K562 (cell line): ENCODE data around the gene XPO6. TPM values are rescaled to one million over a fixed set of nuclear protein-coding genes. Genes with fewer than 3 reads are reported as not detected.

Experiments used
- ATAC-seq: fragments of 200-7000 bp; cut with Tn5 transposase; 3 replicates; pipeline ENCODE4 v1.9.1; 2020; ENCODE audit warnings: moderate library complexity
- BruUV-seq: library from RNA; stranded (reverse); fragments of 400-500 nt; replicated peaks from 2 replicates; lab custom pipeline; 2021; lab: Mats Ljungman, UMichigan
- CTCF ChIA-PET: fragments of 300-600 bp; formaldehyde crosslinking; extraction: SDS; loops from one replicate; lab custom pipeline; 2021; ENCODE audit warnings: low intra/inter-chr PET ratio; lab: Yijun Ruan, JAX
- POLR2A ChIA-PET: fragments of 300-600, 350-650 bp; sonication (Branson Sonifier 250); formaldehyde crosslinking; extraction: SDS; loops from one replicate; lab custom pipeline; 2021; ENCODE audit warnings: antibody characterized with exemption, inconsistent platforms; lab: Yijun Ruan, JAX
- DNase-seq, 4 experiments: peaks; one replicate each; pipeline versions ENCODE4 v3.0.0 to v3.0.0-alpha.2; 2011 to 2018; ENCODE audit warnings: low spot score in 3 of 4, mixed read lengths in 3 of 4; ENCODE audit errors: extremely low read depth in 1 of 4
- FAIRE-seq: peaks from 2 replicates; lab custom pipeline; 2011; peaks lifted over from hg19 to GRCh38; lab: Jason Lieb, UNC
- H2AFZ ChIP-seq: 2 replicates; pipeline ENCODE4 v1.6.0; 2011; ENCODE audit warnings: low read depth, low read length, control low read depth, inconsistent platforms
- H3K27ac ChIP-seq: fragments of 200-600 bp; 3 replicates; pipeline ENCODE4 v1.8.0; 2011; ENCODE audit warnings: low read depth, mild to moderate bottlenecking, control low read depth, inconsistent platforms, low read length, moderate library complexity, mixed read lengths; ENCODE audit errors: extremely low read depth
- H3K27me3 ChIP-seq, 2 experiments: fragments of 300-600 bp in 1 of 2; 2 replicates in 1 of 2; 3 replicates in 1 of 2; pipeline versions ENCODE4 v1.6.0 to v1.8.0; 2011; ENCODE audit warnings: inconsistent platforms in 2 of 2, low read length in 2 of 2, mild to moderate bottlenecking in 1 of 2, mixed read lengths in 1 of 2, moderate library complexity in 1 of 2; ENCODE audit not compliant: control insufficient read depth in 2 of 2, insufficient read depth in 2 of 2
- H3K36me3 ChIP-seq: fragments of 300-600 bp; 3 replicates; pipeline ENCODE4 v1.8.0; 2011; ENCODE audit warnings: mild to moderate bottlenecking, low read length, inconsistent platforms; ENCODE audit not compliant: control insufficient read depth, insufficient read depth
- H3K4me1 ChIP-seq, 2 experiments: fragments of 200-600 bp in 1 of 2; replicated peaks in 1 of 2; 2 replicates in 1 of 2; 3 replicates in 1 of 2; pipeline versions ENCODE4 v1.5.1 to v1.8.0; 2011; ENCODE audit warnings: inconsistent platforms in 2 of 2, low read length in 2 of 2, mild to moderate bottlenecking in 1 of 2, mixed read lengths in 1 of 2, moderate library complexity in 1 of 2; ENCODE audit not compliant: control insufficient read depth in 2 of 2, insufficient read depth in 2 of 2
- H3K4me2 ChIP-seq: 2 replicates; pipeline ENCODE4 v1.6.1; 2011; ENCODE audit warnings: low read length, control low read depth, inconsistent platforms, mixed read lengths; ENCODE audit not compliant: insufficient read depth
- H3K4me3 ChIP-seq: fragments of 200-600 bp; sonication (generic), shearing (Covaris generic); 2 replicates; pipeline ENCODE4 v1.5.1; 2016; ENCODE audit warnings: control low read depth, inconsistent platforms
- H3K79me2 ChIP-seq: fragments of 200-600 bp; 3 replicates; pipeline ENCODE4 v1.8.0; 2011; ENCODE audit warnings: low read length, inconsistent platforms; ENCODE audit not compliant: control insufficient read depth, insufficient read depth
- H3K9ac ChIP-seq, 2 experiments: 2 replicates each; pipeline versions ENCODE4 v1.6.0 to v1.6.1; 2011; ENCODE audit warnings: low read depth in 2 of 2, low read length in 2 of 2, control low read depth in 1 of 2, inconsistent platforms in 1 of 2, mild to moderate bottlenecking in 1 of 2, mixed read lengths in 1 of 2; ENCODE audit not compliant: insufficient read depth in 1 of 2
- H3K9me1 ChIP-seq: one replicate; pipeline ENCODE4 v1.6.0; 2011; ENCODE audit warnings: inconsistent platforms, mild to moderate bottlenecking, low read length, moderate library complexity; ENCODE audit not compliant: control insufficient read depth, insufficient read depth
- H3K9me3 ChIP-seq: replicated peaks from 2 replicates; pipeline ENCODE4 v1.5.1; 2011; ENCODE audit warnings: low read depth, low read length, inconsistent platforms; ENCODE audit not compliant: control insufficient read depth, insufficient read depth
- H4K20me1 ChIP-seq: replicated peaks from 2 replicates; pipeline ENCODE4 v1.6.1; 2011; ENCODE audit warnings: low read length, inconsistent platforms, mixed read lengths; ENCODE audit not compliant: control insufficient read depth, insufficient read depth
- AFF4 ChIP-seq: sonication (generic); formaldehyde crosslinking; IDR thresholded peaks from 2 replicates; pipeline ENCODE4 v1.8.0; 2023; ENCODE audit warnings: mild to moderate bottlenecking, missing genetic modification reagents
- E4F1 ChIP-seq: fragments of 250-450 bp; sonication (Bioruptor Pico); IDR thresholded peaks from 2 replicates; pipeline ENCODE4 v1.5.0; 2021; ENCODE audit warnings: mild to moderate bottlenecking, borderline replicate concordance
- EWSR1 ChIP-seq: fragments of 450-650 bp; IDR thresholded peaks from 2 replicates; pipeline ENCODE4 v1.6.1; 2018; ENCODE audit warnings: borderline replicate concordance, mild to moderate bottlenecking, low read depth, moderate library complexity; ENCODE audit not compliant: partially characterized antibody
- NR2C1 ChIP-seq, 2 experiments: fragments of 450-650 bp; IDR thresholded peaks; 2 replicates each; pipeline ENCODE4 v1.6.1; 2017; ENCODE audit warnings: mild to moderate bottlenecking in 2 of 2, antibody characterized with exemption in 1 of 2, inconsistent platforms in 1 of 2, missing compliant biosample characterization in 1 of 2, missing genetic modification characterization in 1 of 2
- SMARCC2 ChIP-seq: fragments of 450-650 bp; IDR thresholded peaks from 2 replicates; pipeline ENCODE4 v1.6.1; 2017; ENCODE audit warnings: antibody characterized with exemption, moderate library complexity, mild to moderate bottlenecking, low read depth
- SREBF2 ChIP-seq: sonication (generic); formaldehyde crosslinking; IDR thresholded peaks from 2 replicates; pipeline ENCODE4 v1.4.0; 2020; ENCODE audit warnings: mild to moderate bottlenecking, missing genetic modification reagents
- ZNF212 ChIP-seq: fragments of 450-650 bp; formaldehyde crosslinking; IDR thresholded peaks from 2 replicates; pipeline ENCODE4 v1.4.0; 2020; ENCODE audit warnings: mild to moderate bottlenecking
- ZNF444 ChIP-seq: fragments of 250-450 bp; sonication (Bioruptor Pico); IDR thresholded peaks from 2 replicates; pipeline ENCODE4 v1.4.0; 2020; ENCODE audit warnings: mild to moderate bottlenecking, moderate library complexity
- ZNF639 ChIP-seq, 2 experiments: fragments of 200-800 bp in 1 of 2; sonication (Bioruptor generic) in 1 of 2; sonication (generic) in 1 of 2; formaldehyde crosslinking in 1 of 2; IDR thresholded peaks in 1 of 2; conservative IDR thresholded peaks in 1 of 2; 2 replicates each; pipeline versions ENCODE4 v1.5.0 to v1.6.1; 2016 to 2020; ENCODE audit warnings: missing compliant biosample characterization in 1 of 2, missing genetic modification characterization in 1 of 2, missing genetic modification reagents in 1 of 2
- WGBS: fragments of 100-300 bp; shearing (Covaris generic); methylation state at CpG from one replicate; pipeline ENCODE4 v1.1.6; 2016; ENCODE audit warnings: low coverage, mixed read lengths; ENCODE audit not compliant: insufficient coverage; ENCODE audit errors: missing lambda C conversion rate; 5-methylcytosine and 5-hydroxymethylcytosine counted together
- in situ Hi-C: fragments of 300-500 bp; cut with MboI; formaldehyde crosslinking; loops from 4 replicates; pipeline ENCODE4 v1.15.0; 2018; ENCODE audit warnings: inconsistent platforms, mixed read lengths
- intact Hi-C: fragments of 100-400 bp; cut with micrococcal nuclease; formaldehyde crosslinking; loops from 2 replicates; pipeline ENCODE4 v1.14.2; 2022
- polyA plus RNA-seq, 8 experiments: library from polyadenylated mRNA; depleted of rRNA in 4 of 8; stranded (reverse) in 5 of 8; unstranded in 3 of 8; fragments of >200 nt; fragmentation: Nextera tagmentation in 2 of 8; fragmentation: Illumina TruSeq in 1 of 8; extraction: Ambion mirVana in 2 of 8; extraction: Trizol in 1 of 8; gene quantifications; 2 replicates each; pipeline versions ENCODE4 v1.2.1 to v1.2.3, GENCODE V29; 2011 to 2014; ENCODE audit warnings: inconsistent platforms in 1 of 8, missing spikeins in 1 of 8
- total RNA-seq, 7 experiments: library from RNA; depleted of rRNA in 6 of 7; stranded (reverse); fragments of >200 nt in 6 of 7; fragmentation: Illumina TruSeq in 2 of 7; extraction: Trizol in 2 of 7; gene quantifications; 2 replicates each; pipeline versions ENCODE4 v1.2.1 to v1.2.3, GENCODE V29; 2011 to 2021; ENCODE audit warnings: low replicate concordance in 1 of 7

The XPO6 gene
- total and polyA plus RNA-seq, 9 of the 15 experiments (the other 6 are each of a cell fraction or from before 2014, with no cell fraction given), result 11.2 to 196 (median 119) TPM

DNA sequence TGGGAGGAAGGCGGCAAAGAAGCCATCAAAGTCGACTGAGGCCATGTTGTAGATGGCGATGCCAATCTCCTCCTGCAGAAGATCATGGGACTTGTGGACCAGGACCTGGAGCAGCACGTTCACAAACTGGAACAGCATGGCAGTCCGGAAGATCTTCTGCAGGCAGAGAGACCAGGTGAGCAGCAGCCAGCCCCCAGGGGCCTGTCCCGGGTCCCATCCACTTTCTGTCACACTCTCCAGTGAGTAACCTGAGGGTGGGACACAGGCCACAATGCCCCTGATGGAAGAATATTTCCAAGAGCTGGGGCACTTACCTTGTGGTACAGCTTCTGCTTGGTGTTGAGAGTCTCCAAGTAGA is 110.3 kb downstream of the XPO6 start:
- H3K36me3 ChIP-seq, result peaks cover 97% of the 10 kb centered on the region
- ATAC-seq, result no peak
- in situ Hi-C loops, result no loop called here
- no peak overlapping the region for H2AFZ ChIP-seq
- no peak overlapping the region for H3K4me2 ChIP-seq
- DNase-seq, result no peak
- BruUV-seq, result no TSS peak
- POLR2A ChIA-PET, result no interaction called here
- intact Hi-C loops, result no loop called here
- H3K27ac ChIP-seq, result no peak overlapping the region
- H4K20me1 ChIP-seq, result no peaks in the 10 kb centered on the region
- CTCF ChIA-PET, result no interaction called here
- no peak for FAIRE-seq
- H3K9me3 ChIP-seq, result no peaks in the 10 kb centered on the region
- H3K4me3 ChIP-seq, result no peak overlapping the region
- TF ChIP-seq EWSR1, result no peak
- no peak for TF ChIP-seq E4F1
- no peak for TF ChIP-seq NR2C1 (IDR thresholded peaks at IDR 0.05)
- no peak for TF ChIP-seq NR2C1 (tag; IDR thresholded peaks at IDR 0.05)
- no peak for TF ChIP-seq ZNF444 (CRISPR knock-in tag)
- no peak for TF ChIP-seq SMARCC2
- TF ChIP-seq SREBF2 (CRISPR knock-in tag), result no peak
- TF ChIP-seq ZNF639 (CRISPR knock-in tag; conservative IDR thresholded peaks at IDR 0.05 in 1 of 2, IDR thresholded peaks at IDR 0.05 in 1 of 2), result no peak
- no peak for TF ChIP-seq AFF4 (CRISPR knock-in tag)
- no peak for TF ChIP-seq ZNF212 (CRISPR knock-in tag)
- H3K9ac ChIP-seq, result no peak overlapping the region
- H3K27me3 ChIP-seq, result no peaks in the 10 kb centered on the region
- H3K9me1 ChIP-seq, result no peaks in the 10 kb centered on the region
- H3K4me1 ChIP-seq, result peaks cover 0 to 7% of the 10 kb centered on the region in 2 experiments; a peak in 1 of 5 replicates
- no peaks in the 10 kb centered on the region for H3K79me2 ChIP-seq
- 94% methylated on average over 5 of the region's 6 CpGs for WGBS
